Gastrocnemius medialis (tissue), 4 donors: Measurements from ENCODE around the gene KLHL26.

Experiments used
- POLR2A ChIP-seq, 2 donors: fragments of 450-650 bp; IDR thresholded peaks; one replicate each; pipeline ENCODE4 v1.6.1; 2017; ENCODE audit warnings: antibody characterized with exemption in 2 of 2, mild to moderate bottlenecking in 2 of 2, moderate library complexity in 2 of 2
- TF ChIP-seq, protein P1 (sequence below), 5 experiments: fragments of 450-650 bp in 3 of 5; fragments of 200-600 bp in 2 of 5; sonication (generic) in 2 of 5; IDR thresholded peaks in 4 of 5; conservative IDR thresholded peaks in 1 of 5; 1 replicate in 4 of 5; 2 replicates in 1 of 5; pipeline ENCODE4 v1.5.1; 2016 to 2019; ENCODE audit warnings: antibody characterized with exemption in 5 of 5, mild to moderate bottlenecking in 3 of 5, moderate library complexity in 3 of 5

DNA sequence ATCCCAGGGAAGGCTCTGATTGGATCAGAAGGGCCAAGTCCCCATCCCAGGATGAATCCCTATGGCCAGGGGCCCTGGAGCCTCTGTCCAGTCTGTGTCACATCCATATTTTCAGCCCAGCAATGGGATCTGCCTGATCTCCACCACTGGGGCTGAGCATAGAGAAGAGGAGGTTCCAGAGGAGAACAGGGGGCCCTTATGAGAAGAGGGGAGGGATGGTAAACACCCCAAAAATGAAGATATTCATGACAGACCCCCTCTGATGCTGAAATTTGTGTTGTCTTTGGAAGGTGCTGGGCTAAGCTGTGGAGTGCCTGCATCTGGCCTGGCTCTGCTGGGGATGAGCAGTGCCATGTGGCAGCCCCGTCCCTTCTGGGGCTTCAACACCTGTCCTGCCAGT is 14.5 kb downstream of the KLHL26 start:
- TF ChIP-seq, protein P1, sequence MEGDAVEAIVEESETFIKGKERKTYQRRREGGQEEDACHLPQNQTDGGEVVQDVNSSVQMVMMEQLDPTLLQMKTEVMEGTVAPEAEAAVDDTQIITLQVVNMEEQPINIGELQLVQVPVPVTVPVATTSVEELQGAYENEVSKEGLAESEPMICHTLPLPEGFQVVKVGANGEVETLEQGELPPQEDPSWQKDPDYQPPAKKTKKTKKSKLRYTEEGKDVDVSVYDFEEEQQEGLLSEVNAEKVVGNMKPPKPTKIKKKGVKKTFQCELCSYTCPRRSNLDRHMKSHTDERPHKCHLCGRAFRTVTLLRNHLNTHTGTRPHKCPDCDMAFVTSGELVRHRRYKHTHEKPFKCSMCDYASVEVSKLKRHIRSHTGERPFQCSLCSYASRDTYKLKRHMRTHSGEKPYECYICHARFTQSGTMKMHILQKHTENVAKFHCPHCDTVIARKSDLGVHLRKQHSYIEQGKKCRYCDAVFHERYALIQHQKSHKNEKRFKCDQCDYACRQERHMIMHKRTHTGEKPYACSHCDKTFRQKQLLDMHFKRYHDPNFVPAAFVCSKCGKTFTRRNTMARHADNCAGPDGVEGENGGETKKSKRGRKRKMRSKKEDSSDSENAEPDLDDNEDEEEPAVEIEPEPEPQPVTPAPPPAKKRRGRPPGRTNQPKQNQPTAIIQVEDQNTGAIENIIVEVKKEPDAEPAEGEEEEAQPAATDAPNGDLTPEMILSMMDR (IDR thresholded peaks at IDR 0.05 in 4 of 5, conservative IDR thresholded peaks at IDR 0.05 in 1 of 5) = no peak
- TF ChIP-seq POLR2A (IDR thresholded peaks at IDR 0.05) = no peak
